Neural progenitor cell (in vitro differentiated cells): ENCODE data around the gene KIF2A. TPM values are rescaled to one million over a fixed set of nuclear protein-coding genes. Genes with fewer than 3 reads are reported as not detected.

Experiments
- DNase-seq: peaks from one replicate; pipeline ENCODE4 v3.0.0-alpha.2; 2016; ENCODE audit warnings: low spot score
- H2AFZ ChIP-seq: fragments of 200-600 bp; sonication (generic); replicated peaks from 2 replicates; pipeline ENCODE4 v1.6.1; 2016; ENCODE audit warnings: antibody characterized with exemption
- H3F3A ChIP-seq: fragments of 200-600 bp; sonication (generic); 2 replicates; pipeline ENCODE4 v1.6.1; 2016; ENCODE audit warnings: antibody characterized with exemption, low read depth
- H3K27ac ChIP-seq: fragments of 200-600 bp; sonication (generic); 2 replicates; pipeline ENCODE4 v1.5.1; 2016; ENCODE audit warnings: mild to moderate bottlenecking
- H3K27me3 ChIP-seq: fragments of 200-600 bp; sonication (generic); 2 replicates; pipeline ENCODE4 v1.6.1; 2016; ENCODE audit warnings: mild to moderate bottlenecking, moderate library complexity
- H3K36me3 ChIP-seq: fragments of 200-600 bp; sonication (generic); 2 replicates; pipeline ENCODE4 v1.5.1; 2016
- H3K4me1 ChIP-seq: fragments of 200-600 bp; sonication (generic); 2 replicates; pipeline ENCODE4 v1.6.1; 2016; ENCODE audit warnings: mixed run types
- H3K4me2 ChIP-seq: fragments of 200-600 bp; sonication (generic); 2 replicates; pipeline ENCODE4 v1.6.1; 2016
- H3K4me3 ChIP-seq: fragments of 200-600 bp; sonication (generic); 2 replicates; pipeline ENCODE4 v1.5.1; 2016
- H3K79me2 ChIP-seq: fragments of 200-600 bp; sonication (generic); 2 replicates; pipeline ENCODE4 v1.6.1; 2016; ENCODE audit warnings: low read depth
- H3K9ac ChIP-seq: fragments of 200-600 bp; sonication (generic); 2 replicates; pipeline ENCODE4 v1.6.1; 2016
- H3K9me3 ChIP-seq: fragments of 200-600 bp; sonication (generic); 2 replicates; pipeline ENCODE4 v1.5.1; 2016; ENCODE audit warnings: low read depth
- H4K20me1 ChIP-seq: fragments of 200-600 bp; sonication (generic); 2 replicates; pipeline ENCODE4 v1.6.1; 2016; ENCODE audit warnings: low read depth
- H3K27ac Mint-ChIP-seq: 3 replicates; pipeline ENCODE4 v1.8.0; 2021; ENCODE audit warnings: mixed read lengths
- H3K27me3 Mint-ChIP-seq: 2 replicates; pipeline ENCODE4 v1.8.0; 2022; ENCODE audit warnings: low read depth, mild to moderate bottlenecking, inconsistent platforms, moderate library complexity, mixed read lengths; ENCODE audit not compliant: insufficient read depth
- H3K36me3 Mint-ChIP-seq: 3 replicates; pipeline ENCODE4 v1.8.0; 2021; ENCODE audit warnings: mixed read lengths
- H3K4me1 Mint-ChIP-seq: 3 replicates; pipeline ENCODE4 v1.8.0; 2021; ENCODE audit warnings: mixed read lengths
- H3K4me3 Mint-ChIP-seq: 3 replicates; pipeline ENCODE4 v1.8.0; 2021; ENCODE audit warnings: mild to moderate bottlenecking, moderate library complexity, mixed read lengths
- H3K9me3 Mint-ChIP-seq: 3 replicates; pipeline ENCODE4 v1.8.0; 2020; ENCODE audit warnings: mixed read lengths
- EZH2 ChIP-seq: fragments of 200-600 bp; sonication (generic); IDR thresholded peaks from 2 replicates; pipeline ENCODE4 v1.6.1; 2017; ENCODE audit warnings: antibody characterized with exemption, mild to moderate bottlenecking, moderate library complexity
- EZH2phosphoT487 ChIP-seq: fragments of 200-600 bp; sonication (generic); IDR thresholded peaks from 2 replicates; pipeline ENCODE4 v1.6.1; 2017; ENCODE audit warnings: antibody characterized with exemption
- total RNA-seq: library from RNA; depleted of rRNA; stranded (reverse); fragments of >200 nt; gene quantifications from 2 replicates; pipeline ENCODE4 v1.2.3, GENCODE V29; 2015; ENCODE audit warnings: low replicate concordance
- TF ChIP-seq, protein P1 (sequence below): fragments of 200-600 bp; sonication (generic); IDR thresholded peaks from 2 replicates; pipeline ENCODE4 v1.5.1; 2017; ENCODE audit warnings: antibody characterized with exemption, mild to moderate bottlenecking

The KIF2A gene
- total RNA-seq, 1 donor from 2014 or later, result 114 TPM

GRCh38 chr5:62413711-62414110 lies 107.7 kb downstream of the KIF2A start:
- Histone ChIP-seq H3K36me3 (no peaks in the 10 kb centered on the region), H3K4me3 (peak overlapping the region; percentile 93), H3K9me3 (no peaks in the 10 kb centered on the region), H3K79me2 (peaks cover 61% of the 10 kb centered on the region), H3K4me1 (peaks cover 15% of the 10 kb centered on the region), H3K27me3 (no peaks in the 10 kb centered on the region), H3K4me2 (peak overlapping the region; percentile 88), H4K20me1 (peaks cover 9% of the 10 kb centered on the region), H2AFZ (no peak overlapping the region), H3K27ac (no peak overlapping the region), H3K9ac (peak overlapping the region; percentile 92), H3F3A (no peaks in the 10 kb centered on the region)
- TF ChIP-seq EZH2phosphoT487 (no peak), EZH2 (no peak)
- TF ChIP-seq, protein P1, sequence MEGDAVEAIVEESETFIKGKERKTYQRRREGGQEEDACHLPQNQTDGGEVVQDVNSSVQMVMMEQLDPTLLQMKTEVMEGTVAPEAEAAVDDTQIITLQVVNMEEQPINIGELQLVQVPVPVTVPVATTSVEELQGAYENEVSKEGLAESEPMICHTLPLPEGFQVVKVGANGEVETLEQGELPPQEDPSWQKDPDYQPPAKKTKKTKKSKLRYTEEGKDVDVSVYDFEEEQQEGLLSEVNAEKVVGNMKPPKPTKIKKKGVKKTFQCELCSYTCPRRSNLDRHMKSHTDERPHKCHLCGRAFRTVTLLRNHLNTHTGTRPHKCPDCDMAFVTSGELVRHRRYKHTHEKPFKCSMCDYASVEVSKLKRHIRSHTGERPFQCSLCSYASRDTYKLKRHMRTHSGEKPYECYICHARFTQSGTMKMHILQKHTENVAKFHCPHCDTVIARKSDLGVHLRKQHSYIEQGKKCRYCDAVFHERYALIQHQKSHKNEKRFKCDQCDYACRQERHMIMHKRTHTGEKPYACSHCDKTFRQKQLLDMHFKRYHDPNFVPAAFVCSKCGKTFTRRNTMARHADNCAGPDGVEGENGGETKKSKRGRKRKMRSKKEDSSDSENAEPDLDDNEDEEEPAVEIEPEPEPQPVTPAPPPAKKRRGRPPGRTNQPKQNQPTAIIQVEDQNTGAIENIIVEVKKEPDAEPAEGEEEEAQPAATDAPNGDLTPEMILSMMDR, result no peak
- Mint-ChIP-seq H3K9me3 (no peaks in the 10 kb centered on the region), H3K36me3 (no peaks in the 10 kb centered on the region), H3K27ac (no peak overlapping the region), H3K4me3 (peak overlapping the region; percentile 91), H3K27me3 (peaks cover 10% of the 10 kb centered on the region), H3K4me1 (peaks cover 20% of the 10 kb centered on the region)
- no peak for DNase-seq

DNA sequence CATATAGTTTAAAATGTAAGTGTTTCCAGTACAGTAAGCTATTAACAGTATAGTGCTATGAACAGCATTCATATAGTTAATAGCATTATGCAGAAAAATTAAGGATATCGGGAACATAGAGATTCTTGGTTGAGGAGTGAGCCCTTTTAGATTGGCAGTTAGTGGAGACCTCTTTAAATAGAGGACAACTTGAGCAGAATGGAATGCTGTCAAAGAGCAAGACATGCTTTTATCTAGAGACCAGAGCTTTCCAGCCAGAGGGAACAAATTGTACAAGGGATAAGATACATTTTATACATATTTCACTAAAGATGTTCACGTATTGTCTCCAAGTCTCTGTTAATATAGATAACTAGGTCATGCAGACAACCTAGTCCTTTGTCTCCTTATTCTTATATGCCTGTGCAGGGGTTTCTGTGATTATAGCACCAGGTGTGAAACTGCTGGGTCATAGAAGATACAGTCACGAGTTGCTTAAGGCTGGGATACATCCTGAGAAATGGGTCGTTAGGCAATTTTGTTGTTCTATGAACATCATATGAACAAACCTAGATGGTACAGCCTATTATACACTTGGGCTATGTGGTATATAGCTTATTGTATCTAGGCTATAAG lies 112.6 kb downstream of the KIF2A start:
- H3K4me3 ChIP-seq, result no peak overlapping the region
- no peak for DNase-seq
- no peaks in the 10 kb centered on the region for H3F3A ChIP-seq
- H3K79me2 ChIP-seq, result peaks cover 100% of the 10 kb centered on the region
- H3K9ac ChIP-seq, result no peak overlapping the region
- Mint-ChIP-seq H3K4me3 (no peak overlapping the region), H3K27me3 (peaks cover 2% of the 10 kb centered on the region), H3K9me3 (no peaks in the 10 kb centered on the region), H3K36me3 (peaks cover 2% of the 10 kb centered on the region), H3K27ac (no peak overlapping the region), H3K4me1 (peaks cover 9% of the 10 kb centered on the region)
- TF ChIP-seq EZH2, result no peak
- TF ChIP-seq, protein P1, result no peak
- no peak for TF ChIP-seq EZH2phosphoT487
- no peak overlapping the region for H3K4me2 ChIP-seq
- H3K27me3 ChIP-seq, result no peaks in the 10 kb centered on the region
- H2AFZ ChIP-seq, result no peak overlapping the region
- no peaks in the 10 kb centered on the region for H3K9me3 ChIP-seq
- peaks cover 9% of the 10 kb centered on the region for H3K4me1 ChIP-seq
- no peaks in the 10 kb centered on the region for H3K36me3 ChIP-seq
- peaks cover 9% of the 10 kb centered on the region for H4K20me1 ChIP-seq
- no peak overlapping the region for H3K27ac ChIP-seq

DNA sequence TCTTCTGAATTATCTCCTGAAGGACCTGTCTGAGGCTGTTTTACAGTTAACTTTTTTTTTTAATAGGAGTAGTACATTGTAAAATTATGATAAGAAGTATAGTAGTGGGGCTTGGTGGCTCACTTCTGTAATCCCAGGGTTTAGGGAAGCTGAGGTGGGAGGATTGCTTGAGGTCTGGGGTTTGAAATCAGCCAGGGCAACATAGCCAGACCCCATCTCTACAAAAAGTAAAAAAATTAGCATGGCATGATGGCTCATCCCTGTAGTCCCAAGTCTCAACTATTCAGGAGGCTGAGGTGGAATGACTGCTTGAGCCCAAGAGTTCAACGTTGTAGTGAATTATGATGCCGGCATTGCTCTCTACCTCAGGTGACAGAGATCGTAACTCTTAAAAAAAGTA lies 113.6 kb downstream of the KIF2A start:
- Histone ChIP-seq H3K27ac (no peak overlapping the region), H3K9me3 (no peaks in the 10 kb centered on the region), H4K20me1 (peaks cover 9% of the 10 kb centered on the region), H3K36me3 (no peaks in the 10 kb centered on the region), H3K27me3 (no peaks in the 10 kb centered on the region), H3K4me2 (no peak overlapping the region), H2AFZ (no peak overlapping the region), H3K4me1 (no peaks in the 10 kb centered on the region), H3K9ac (no peak overlapping the region), H3K4me3 (no peak overlapping the region), H3K79me2 (peaks cover 100% of the 10 kb centered on the region), H3F3A (no peaks in the 10 kb centered on the region)
- H3K27ac Mint-ChIP-seq, result no peak overlapping the region
- TF ChIP-seq EZH2 (no peak), EZH2phosphoT487 (no peak)
- TF ChIP-seq, protein P1, result no peak
- no peak overlapping the region for H3K4me3 Mint-ChIP-seq
- H3K27me3 Mint-ChIP-seq, result peaks cover 2% of the 10 kb centered on the region
- DNase-seq, result no peak
- H3K36me3 Mint-ChIP-seq, result peaks cover 2% of the 10 kb centered on the region
- no peaks in the 10 kb centered on the region for H3K4me1 Mint-ChIP-seq
- H3K9me3 Mint-ChIP-seq, result no peaks in the 10 kb centered on the region
